Spleen (tissue), 11 donors: ENCODE results near the gene OGFRL1. TPM values are rescaled to one million over a fixed set of nuclear protein-coding genes. Genes with fewer than 3 reads are reported as not detected.

Experiments used
- DNase-seq: peaks from one replicate; pipeline ENCODE4 v3.0.0-alpha.2; 2020
- H3K27ac ChIP-seq, 8 donors: fragments of 200-600 bp; sonication (generic) in 7 of 8; 1 replicate in 4 of 8; 2 replicates in 4 of 8; pipeline versions ENCODE4 v1.5.0 to v1.8.0; 2016 to 2021; ENCODE audit warnings: inconsistent platforms in 4 of 8, mild to moderate bottlenecking in 4 of 8, moderate library complexity in 1 of 8
- H3K27me3 ChIP-seq, 7 donors: fragments of 200-600 bp; sonication (generic) in 6 of 7; replicated peaks in 1 of 7; 1 replicate in 4 of 7; 2 replicates in 3 of 7; pipeline versions ENCODE4 v1.5.0 to v1.8.0; 2016 to 2021; ENCODE audit warnings: inconsistent platforms in 3 of 7, mild to moderate bottlenecking in 1 of 7
- H3K36me3 ChIP-seq, 6 donors: fragments of 200-600 bp; sonication (generic) in 5 of 6; 1 replicate in 4 of 6; 2 replicates in 2 of 6; pipeline versions ENCODE4 v1.5.0 to v1.8.0; 2016 to 2021; ENCODE audit warnings: inconsistent platforms in 2 of 6
- H3K4me1 ChIP-seq, 6 donors: fragments of 200-600 bp; sonication (generic) in 5 of 6; 1 replicate in 3 of 6; 2 replicates in 3 of 6; pipeline versions ENCODE4 v1.5.0 to v1.8.0; 2016 to 2021; ENCODE audit warnings: inconsistent platforms in 3 of 6
- H3K4me3 ChIP-seq, 8 donors: fragments of 200-600 bp; sonication (generic) in 7 of 8; 1 replicate in 4 of 8; 2 replicates in 4 of 8; pipeline versions ENCODE4 v1.5.0 to v1.8.0; 2016 to 2021; ENCODE audit warnings: inconsistent platforms in 4 of 8, mild to moderate bottlenecking in 4 of 8, moderate library complexity in 2 of 8
- H3K9me3 ChIP-seq, 8 donors: fragments of 200-600 bp; sonication (generic) in 7 of 8; 1 replicate in 4 of 8; 2 replicates in 4 of 8; pipeline versions ENCODE4 v1.5.0 to v1.8.0; 2016 to 2021; ENCODE audit warnings: inconsistent platforms in 4 of 8
- CTCF ChIP-seq, 11 experiments: fragments of 200-600 bp in 7 of 11; fragments of 450-650 bp in 4 of 11; sonication (generic) in 4 of 11; IDR thresholded peaks in 8 of 11; conservative IDR thresholded peaks in 3 of 11; 1 replicate in 7 of 11; 2 replicates in 4 of 11; pipeline versions ENCODE4 v1.4.0 to v1.8.0; 2016 to 2021; ENCODE audit warnings: antibody characterized with exemption in 11 of 11, inconsistent platforms in 4 of 11, mild to moderate bottlenecking in 1 of 11
- POLR2A ChIP-seq, 3 donors: fragments of 450-650 bp; IDR thresholded peaks; one replicate each; pipeline ENCODE4 v1.5.1; 2017; ENCODE audit warnings: antibody characterized with exemption in 3 of 3, mild to moderate bottlenecking in 1 of 3
- POLR2AphosphoS5 ChIP-seq, 3 donors: sonication (generic); formaldehyde crosslinking; IDR thresholded peaks; one replicate each; pipeline ENCODE4 v1.5.1; 2017; ENCODE audit warnings: antibody characterized with exemption in 3 of 3
- WGBS, 5 donors: extraction: QIAGEN DNeasy Blood & Tissue Kit in 3 of 5; methylation state at CpG; one replicate each; pipeline versions ENCODE4 v1.1.5 to v1.1.7; 2013 to 2018; 5-methylcytosine and 5-hydroxymethylcytosine counted together
- intact Hi-C: fragments of 100-400 bp; cut with DNase I; formaldehyde crosslinking; loops from one replicate; pipeline ENCODE4 v1.15.0; 2023; ENCODE audit warnings: low total_unique reads
- polyA plus RNA-seq, 3 donors: library from polyadenylated mRNA; stranded (reverse); fragments of 200-250 nt; gene quantifications; one replicate each; pipeline ENCODE4 v1.2.1, GENCODE V29; 2013
- total RNA-seq, 7 donors: library from RNA; depleted of rRNA in 3 of 7; stranded (reverse); fragments of >200 nt in 3 of 7; fragmentation: NEBNext Ultra II Directional in 4 of 7; extraction: Animal tissue kit (Norgen Biotek cat#: 25700) in 4 of 7; gene quantifications; one replicate each; pipeline versions ENCODE4 v1.1.0 to v1.2.1, GENCODE V29; 2016 to 2021
- donor health status: healthy with polysubstance abuse.
- donor health status: DM: no; HTN: no; CAD: no; lungs with moderate emphysema.
- donor health status: DM: no; HTN: no; CAD: no.
- donor health status: Bipolar disorder and iron deficiency.
- donor health status: healthy.
- donor health status: DM: no; HTN: no; CAD: no.
- donor health status: DM: yes; HTN: yes; CAD: no.

Gene OGFRL1
- total and polyA plus RNA-seq, 10 donors, result 7.1 to 43.3 (median 24.2) TPM

GRCh38 chr6:71330501-71330900, 41.9 kb downstream of the OGFRL1 start:
- intact Hi-C loops, result no loop called here
- TF ChIP-seq POLR2A (IDR thresholded peaks at IDR 0.05), result no peak
- no peak for TF ChIP-seq CTCF (IDR thresholded peaks at IDR 0.05 in 8 of 11, conservative IDR thresholded peaks at IDR 0.05 in 3 of 11)
- TF ChIP-seq POLR2AphosphoS5 (IDR thresholded peaks at IDR 0.05), result no peak
- no peak for DNase-seq

GRCh38 chr6:71332012-71332411, 43.4 kb downstream of the OGFRL1 start:
- Histone ChIP-seq H3K36me3 (no peaks in the 10 kb centered on the region), H3K4me1 (no peaks in the 10 kb centered on the region), H3K27ac (no peak overlapping the region), H3K9me3 (no peaks in the 10 kb centered on the region), H3K27me3 (no peaks in the 10 kb centered on the region), H3K4me3 (no peak overlapping the region)
- WGBS, 5 donors, result 79 to 84% (median 81%) methylated on average over 2 of the region's 2 CpGs
- no peak for TF ChIP-seq POLR2A (IDR thresholded peaks at IDR 0.05)
- TF ChIP-seq CTCF (IDR thresholded peaks at IDR 0.05 in 8 of 11, conservative IDR thresholded peaks at IDR 0.05 in 3 of 11), result no peak
- no peak for TF ChIP-seq POLR2AphosphoS5 (IDR thresholded peaks at IDR 0.05)
- intact Hi-C loops, result no loop called here
- no peak for DNase-seq

More at GRCh38 chr6:71330501-71330900, 41.9 kb downstream of the OGFRL1 start:
- no peaks in the 10 kb centered on the region for H3K4me1 ChIP-seq
- H3K9me3 ChIP-seq, result no peaks in the 10 kb centered on the region
- 89 to 99% (median 96%) methylated on average over 3 of the region's 3 CpGs for WGBS, 5 donors
- no peak overlapping the region for H3K27ac ChIP-seq
- no peaks in the 10 kb centered on the region for H3K36me3 ChIP-seq
- H3K4me3 ChIP-seq, result no peak overlapping the region
- no peaks in the 10 kb centered on the region for H3K27me3 ChIP-seq

GRCh38 chr6:71333050-71333449, 44.4 kb downstream of the OGFRL1 start:
- Histone ChIP-seq H3K27ac (no peak overlapping the region), H3K4me1 (no peaks in the 10 kb centered on the region), H3K27me3 (no peaks in the 10 kb centered on the region), H3K9me3 (no peaks in the 10 kb centered on the region), H3K36me3 (no peaks in the 10 kb centered on the region), H3K4me3 (no peak overlapping the region)
- intact Hi-C loops, result no loop called here
- DNase-seq, result no peak
- WGBS, 5 donors, result 86 to 100% (median 91%) methylated on average over 1 of the region's 1 CpG
- TF ChIP-seq POLR2AphosphoS5 (IDR thresholded peaks at IDR 0.05), result no peak
- no peak for TF ChIP-seq CTCF (IDR thresholded peaks at IDR 0.05 in 8 of 11, conservative IDR thresholded peaks at IDR 0.05 in 3 of 11)
- no peak for TF ChIP-seq POLR2A (IDR thresholded peaks at IDR 0.05)

- Histone ChIP-seq H3K9me3 (no peaks in the 10 kb centered on the region), H3K4me3 (no peak overlapping the region), H3K36me3 (no peaks in the 10 kb centered on the region), H3K4me1 (no peaks in the 10 kb centered on the region), H3K27ac (no peak overlapping the region), H3K27me3 (no peaks in the 10 kb centered on the region)
- intact Hi-C loops, result no loop called here
- no peak for DNase-seq
- WGBS, 5 donors, result 68 to 90% (median 76%) methylated on average over 2 of the region's 2 CpGs
- TF ChIP-seq POLR2A (IDR thresholded peaks at IDR 0.05) (no peak), CTCF (IDR thresholded peaks at IDR 0.05 in 8 of 11, conservative IDR thresholded peaks at IDR 0.05 in 3 of 11) (no peak), POLR2AphosphoS5 (IDR thresholded peaks at IDR 0.05) (no peak)
These were observed 45.1 kb downstream of the OGFRL1 start for GRCh38 chr6:71333697-71334096.
